ENCODE data around the gene PSMD1. TPM values are rescaled to one million over a fixed set of nuclear protein-coding genes. Genes with fewer than 3 reads are reported as not detected.
"Not testable (repeated sequence)": the region's sequence is repeated elsewhere in the genome, so short reads cannot be mapped to it uniquely, and the experiment has no call there.

PSMD1 gene
- total RNA-seq, 1 donor from 2014 or later, result 99.9 TPM

DNA sequence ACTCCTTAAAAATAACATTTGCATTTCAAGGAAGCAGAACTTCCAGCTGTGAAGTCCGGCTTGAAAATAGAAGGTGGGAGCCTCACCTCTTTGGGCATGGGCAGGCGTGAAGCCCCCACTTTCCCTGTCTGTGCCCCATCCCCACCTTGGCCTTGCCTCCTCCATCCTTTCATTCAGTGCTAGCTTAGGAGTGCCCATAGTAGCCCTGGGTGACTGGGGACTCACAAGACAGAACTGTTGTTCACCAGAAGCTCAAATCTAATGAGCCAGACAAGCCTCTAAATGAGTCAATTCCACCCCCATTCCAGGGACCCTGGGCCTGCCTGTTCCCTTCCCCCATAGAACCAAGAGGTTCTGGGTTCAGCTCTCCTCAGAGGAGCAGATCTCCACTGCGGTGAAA, 40.7 kb upstream of the PSMD1 start:
- Mint-ChIP-seq H3K27me3 (peaks cover 36% of the 10 kb centered on the region), H3K27ac (no peak overlapping the region)
- ATAC-seq (ENCODE audit: low read depth), result no peak

DNA sequence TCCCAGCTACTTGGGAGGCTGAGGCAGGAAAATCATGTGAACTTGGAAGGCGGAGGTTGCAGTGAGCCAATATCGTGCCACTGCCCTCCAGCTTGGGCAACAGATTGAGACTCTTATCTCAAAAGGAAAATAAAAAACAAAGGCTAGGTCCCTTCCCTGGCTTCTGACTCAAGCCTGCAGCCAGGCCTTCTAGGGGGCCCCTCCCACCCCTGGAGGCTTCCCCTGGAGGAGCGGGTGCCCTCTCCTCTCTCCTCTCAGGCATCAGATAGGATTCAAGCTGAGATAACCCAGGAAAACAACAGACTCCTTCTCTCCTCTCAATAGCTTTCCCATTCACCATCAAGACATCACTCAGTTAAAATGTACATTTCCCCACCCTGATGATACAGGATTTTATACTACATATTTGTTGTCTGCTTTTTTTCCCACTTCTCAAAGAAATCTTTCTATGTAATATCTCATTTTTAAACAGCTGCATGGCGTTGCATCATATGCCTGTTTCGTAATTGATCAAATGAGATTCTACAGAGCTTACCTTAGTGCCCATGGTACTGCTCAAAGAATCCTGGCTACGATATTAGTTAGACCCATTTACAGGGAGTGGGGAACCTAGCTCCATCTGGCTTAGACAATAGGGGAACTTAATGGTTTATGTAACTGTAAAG, 40.0 kb upstream of the PSMD1 start:
- TF ChIP-seq CTCF (IDR thresholded peaks at IDR 0.05), result no peak
- intact Hi-C loops (cut with micrococcal nuclease), result no loop called here
- POLR2A ChIA-PET, result interaction anchor here (0.5 kb wide), 1 partner anchor 412 kb away, joined by 5 read pairs; no protein-coding TSS in a partner anchor
- no peak overlapping the region for H3K4me3 Mint-ChIP-seq
- H3K36me3 Mint-ChIP-seq (ENCODE audit: low read depth), result no peaks in the 10 kb centered on the region
- H3K4me1 Mint-ChIP-seq, result no peaks in the 10 kb centered on the region
- H3K27me3 Mint-ChIP-seq, result peaks cover 34% of the 10 kb centered on the region
- H3K27ac Mint-ChIP-seq, result no peak overlapping the region
- ATAC-seq (ENCODE audit: low read depth) (no peak), DNase-seq (no peak)
- H3K9me3 Mint-ChIP-seq, result peaks cover 2% of the 10 kb centered on the region
- CTCF ChIA-PET, result no interaction called here

More for the DNA sequence above, 40.7 kb upstream of the PSMD1 start:
- Mint-ChIP-seq H3K36me3 (ENCODE audit: low read depth) (no peaks in the 10 kb centered on the region), H3K4me1 (no peaks in the 10 kb centered on the region), H3K4me3 (no peak overlapping the region), H3K9me3 (peaks cover 2% of the 10 kb centered on the region)
- TF ChIP-seq CTCF (IDR thresholded peaks at IDR 0.05), result no peak
- CTCF ChIA-PET, result no interaction called here
- DNase-seq, result no peak
- POLR2A ChIA-PET, result interaction anchor here (1.0 kb wide), 1 partner anchor 8 kb away, joined by 5 read pairs; no protein-coding TSS in a partner anchor
- intact Hi-C loops (cut with micrococcal nuclease), result no loop called here

DNA sequence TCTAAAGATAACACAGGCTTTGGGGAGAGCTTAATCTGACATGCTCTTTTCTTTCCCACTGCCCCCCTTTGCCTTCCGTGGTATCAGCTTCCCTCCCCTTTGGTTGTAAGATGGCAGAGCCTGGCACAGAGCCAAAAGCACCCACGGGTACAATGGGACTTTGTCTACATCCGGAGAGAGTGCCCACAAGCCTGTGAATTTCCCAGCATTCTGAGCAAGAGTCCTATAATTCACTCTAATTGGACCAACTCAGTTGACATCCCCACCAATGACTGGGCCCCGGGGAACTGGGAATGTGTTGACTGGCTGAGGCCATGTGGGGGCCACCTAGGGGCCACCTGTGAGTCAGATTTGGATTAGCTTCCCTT, 39.5 kb upstream of the PSMD1 start:
- H3K4me1 Mint-ChIP-seq, result no peaks in the 10 kb centered on the region
- H3K4me3 Mint-ChIP-seq, result no peak overlapping the region
- intact Hi-C loops (cut with micrococcal nuclease), result no loop called here
- POLR2A ChIA-PET, result interaction anchor here (0.5 kb wide), 1 partner anchor 412 kb away, joined by 5 read pairs; no protein-coding TSS in a partner anchor
- H3K27ac Mint-ChIP-seq, result no peak overlapping the region
- CTCF ChIA-PET, result no interaction called here
- DNase-seq, result no peak
- no peak for ATAC-seq (ENCODE audit: low read depth)
- peaks cover 34% of the 10 kb centered on the region for H3K27me3 Mint-ChIP-seq
- peaks cover 2% of the 10 kb centered on the region for H3K9me3 Mint-ChIP-seq
- no peak for TF ChIP-seq CTCF (IDR thresholded peaks at IDR 0.05)
- no peaks in the 10 kb centered on the region for H3K36me3 Mint-ChIP-seq (ENCODE audit: low read depth)

DNA sequence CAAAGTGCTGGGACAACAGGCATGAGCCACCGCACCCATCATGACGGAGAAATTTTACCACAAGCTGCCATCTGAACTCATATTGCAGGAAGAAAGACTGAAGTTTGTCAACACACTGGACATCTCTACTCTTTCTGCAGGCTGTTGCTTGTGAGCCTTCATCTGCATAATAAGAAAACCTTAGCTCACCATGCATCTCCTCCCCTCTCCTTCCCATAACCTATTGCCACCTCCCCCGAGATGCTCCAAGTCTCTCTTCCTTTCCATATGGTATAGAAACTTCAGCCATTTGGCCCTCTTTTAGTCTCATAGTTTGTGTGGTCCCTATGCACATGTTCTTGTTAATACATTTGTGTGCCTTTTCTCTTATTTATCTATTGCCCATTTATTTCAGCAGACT, 38.5 kb upstream of the PSMD1 start:
- no peak for DNase-seq
- Mint-ChIP-seq H3K4me3 (no peak overlapping the region), H3K9me3 (peaks cover 2% of the 10 kb centered on the region), H3K4me1 (no peaks in the 10 kb centered on the region), H3K27ac (no peak overlapping the region), H3K27me3 (peaks cover 34% of the 10 kb centered on the region), H3K36me3 (ENCODE audit: low read depth) (no peaks in the 10 kb centered on the region)
- no peak for TF ChIP-seq CTCF (IDR thresholded peaks at IDR 0.05)
- ATAC-seq (ENCODE audit: low read depth), result no peak
- ChIA-PET POLR2A (interaction anchor here (0.7 kb wide), 1 partner anchor 485 kb away, joined by 4 read pairs; no protein-coding TSS in a partner anchor), CTCF (no interaction called here)
- intact Hi-C loops (cut with micrococcal nuclease), result no loop called here

DNA sequence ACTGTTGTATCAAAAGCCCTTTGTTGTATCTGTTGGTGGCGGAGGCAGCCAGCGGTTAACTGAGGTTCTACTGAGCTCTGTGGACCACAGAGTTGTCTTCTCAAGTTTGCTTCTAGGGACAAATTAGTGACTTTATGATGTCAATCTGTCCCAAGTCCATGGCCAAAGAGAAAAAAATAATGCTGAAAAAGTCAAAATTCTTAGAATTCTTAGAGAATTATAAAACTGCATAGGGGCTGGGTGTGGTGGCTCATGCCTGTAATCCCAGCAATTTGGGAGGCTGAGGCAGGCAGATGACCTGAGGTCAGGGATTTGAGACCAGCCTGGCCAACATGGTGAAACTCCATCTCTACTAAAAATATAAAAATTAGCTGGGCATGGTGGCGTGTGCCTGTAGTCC, 31.6 kb upstream of the PSMD1 start:
- POLR2A ChIA-PET; intact Hi-C loops (cut with micrococcal nuclease); ATAC-seq (ENCODE audit: low read depth); H3K4me3 Mint-ChIP-seq; H3K9me3 Mint-ChIP-seq; DNase-seq; H3K27ac Mint-ChIP-seq; H3K4me1 Mint-ChIP-seq; CTCF ChIA-PET; H3K36me3 Mint-ChIP-seq (ENCODE audit: low read depth): not testable (repeated sequence)
- peaks cover 17% of the 10 kb centered on the region for H3K27me3 Mint-ChIP-seq

- intact Hi-C loops (cut with micrococcal nuclease), result no loop called here
- peaks cover 1% of the 10 kb centered on the region for H3K4me1 Mint-ChIP-seq
- POLR2A ChIA-PET, result no interaction called here
- no peaks in the 10 kb centered on the region for H3K9me3 Mint-ChIP-seq
- H3K27me3 Mint-ChIP-seq, result peaks cover 15% of the 10 kb centered on the region
- no peaks in the 10 kb centered on the region for H3K36me3 Mint-ChIP-seq (ENCODE audit: low read depth)
- H3K27ac Mint-ChIP-seq, result no peak overlapping the region
- TF ChIP-seq CTCF (IDR thresholded peaks at IDR 0.05), result no peak
- ATAC-seq (ENCODE audit: low read depth) (no peak), DNase-seq (no peak)
- CTCF ChIA-PET, result no interaction called here
- no peak overlapping the region for H3K4me3 Mint-ChIP-seq
Observed at GRCh38 chr2:231028889-231029288, 27.8 kb upstream of the PSMD1 start.
